Measurements from ENCODE around the gene ATP9A. TPM values are rescaled to one million over a fixed set of nuclear protein-coding genes. Genes with fewer than 3 reads are reported as not detected.

ATP9A gene
- polyA plus RNA-seq, 1 donor from 2014 or later = 56.1 TPM

GRCh38 chr20:51703400-51704287 is 64.5 kb downstream of the ATP9A start:
- H3K9me3 ChIP-seq (ENCODE audit: low read length) = no peaks in the 10 kb centered on the region
- H3K4me2 ChIP-seq (ENCODE audit: low read length) = no peak overlapping the region
- no peaks in the 10 kb centered on the region for H3K36me3 ChIP-seq (ENCODE audit: insufficient read depth, low read length)
- H3F3A ChIP-seq (ENCODE audit: insufficient read depth, low read length, poor library complexity, severe bottlenecking) = no peaks in the 10 kb centered on the region
- no peaks in the 10 kb centered on the region for H3K9me2 ChIP-seq (ENCODE audit: insufficient read depth, low read length)
- no peak overlapping the region for H3K9ac ChIP-seq (ENCODE audit: low read length)
- no peak overlapping the region for H2AFZ ChIP-seq (ENCODE audit: low read depth, low read length)
- H3K27ac ChIP-seq (ENCODE audit: low read length) = peak overlapping the region; percentile 42
- H4K20me1 ChIP-seq (ENCODE audit: insufficient read depth) = no peaks in the 10 kb centered on the region
- no peaks in the 10 kb centered on the region for H3K27me3 ChIP-seq (ENCODE audit: insufficient read depth, low read depth, low read length)
- peak overlapping the region; percentile 4 for H3K4me3 ChIP-seq (ENCODE audit: low read length)
- no peaks in the 10 kb centered on the region for H3K79me2 ChIP-seq (replicated peaks; ENCODE audit: insufficient read depth, low read length)
- TF ChIP-seq SMC3 (conservative IDR thresholded peaks at IDR 0.05; ENCODE audit: poor library complexity) (no peak), CTCF (IDR thresholded peaks at IDR 0.05; ENCODE audit: poor library complexity, severe bottlenecking) (no peak)

DNA sequence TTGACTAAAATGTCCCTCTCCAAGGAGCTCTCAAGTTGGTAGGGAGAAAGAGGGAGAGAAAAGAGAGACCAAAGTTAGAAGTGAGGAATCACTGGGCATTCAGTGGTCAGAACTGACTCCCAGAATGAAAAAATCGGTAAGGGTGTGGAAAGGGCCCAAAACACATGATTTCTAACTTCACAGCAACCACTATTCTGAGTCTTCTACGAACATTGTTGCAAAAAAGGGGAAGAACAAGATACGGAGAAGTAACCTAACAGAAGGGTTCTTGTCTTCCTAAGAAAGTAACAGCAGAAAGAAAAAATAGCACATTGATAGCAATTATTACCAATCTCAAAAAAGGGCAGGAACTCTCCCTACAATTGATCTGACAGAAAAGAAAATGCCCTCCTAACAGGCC is 65.6 kb downstream of the ATP9A start:
- Histone ChIP-seq H3K9ac (ENCODE audit: low read length) (no peak overlapping the region), H3F3A (ENCODE audit: insufficient read depth, low read length, poor library complexity, severe bottlenecking) (no peaks in the 10 kb centered on the region), H3K9me3 (ENCODE audit: low read length) (no peaks in the 10 kb centered on the region), H3K27me3 (ENCODE audit: insufficient read depth, low read depth, low read length) (no peaks in the 10 kb centered on the region), H3K79me2 (replicated peaks; ENCODE audit: insufficient read depth, low read length) (no peaks in the 10 kb centered on the region), H3K36me3 (ENCODE audit: insufficient read depth, low read length) (no peaks in the 10 kb centered on the region), H3K9me2 (ENCODE audit: insufficient read depth, low read length) (no peaks in the 10 kb centered on the region), H3K27ac (ENCODE audit: low read length) (no peak overlapping the region), H3K4me3 (ENCODE audit: low read length) (no peak overlapping the region), H4K20me1 (ENCODE audit: insufficient read depth) (no peaks in the 10 kb centered on the region), H3K4me2 (ENCODE audit: low read length) (no peak overlapping the region), H2AFZ (ENCODE audit: low read depth, low read length) (no peak overlapping the region)
- TF ChIP-seq CTCF (IDR thresholded peaks at IDR 0.05; ENCODE audit: poor library complexity, severe bottlenecking) = no peak
- no peak for TF ChIP-seq RAD21 (conservative IDR thresholded peaks at IDR 0.05)
- no peak for TF ChIP-seq POLR2AphosphoS5 (IDR thresholded peaks at IDR 0.05)
- no peak for TF ChIP-seq SMC3 (conservative IDR thresholded peaks at IDR 0.05; ENCODE audit: poor library complexity)
- no peak for TF ChIP-seq EP300 (conservative IDR thresholded peaks at IDR 0.05; ENCODE audit: poor library complexity, severe bottlenecking)
- TF ChIP-seq, protein P1, sequence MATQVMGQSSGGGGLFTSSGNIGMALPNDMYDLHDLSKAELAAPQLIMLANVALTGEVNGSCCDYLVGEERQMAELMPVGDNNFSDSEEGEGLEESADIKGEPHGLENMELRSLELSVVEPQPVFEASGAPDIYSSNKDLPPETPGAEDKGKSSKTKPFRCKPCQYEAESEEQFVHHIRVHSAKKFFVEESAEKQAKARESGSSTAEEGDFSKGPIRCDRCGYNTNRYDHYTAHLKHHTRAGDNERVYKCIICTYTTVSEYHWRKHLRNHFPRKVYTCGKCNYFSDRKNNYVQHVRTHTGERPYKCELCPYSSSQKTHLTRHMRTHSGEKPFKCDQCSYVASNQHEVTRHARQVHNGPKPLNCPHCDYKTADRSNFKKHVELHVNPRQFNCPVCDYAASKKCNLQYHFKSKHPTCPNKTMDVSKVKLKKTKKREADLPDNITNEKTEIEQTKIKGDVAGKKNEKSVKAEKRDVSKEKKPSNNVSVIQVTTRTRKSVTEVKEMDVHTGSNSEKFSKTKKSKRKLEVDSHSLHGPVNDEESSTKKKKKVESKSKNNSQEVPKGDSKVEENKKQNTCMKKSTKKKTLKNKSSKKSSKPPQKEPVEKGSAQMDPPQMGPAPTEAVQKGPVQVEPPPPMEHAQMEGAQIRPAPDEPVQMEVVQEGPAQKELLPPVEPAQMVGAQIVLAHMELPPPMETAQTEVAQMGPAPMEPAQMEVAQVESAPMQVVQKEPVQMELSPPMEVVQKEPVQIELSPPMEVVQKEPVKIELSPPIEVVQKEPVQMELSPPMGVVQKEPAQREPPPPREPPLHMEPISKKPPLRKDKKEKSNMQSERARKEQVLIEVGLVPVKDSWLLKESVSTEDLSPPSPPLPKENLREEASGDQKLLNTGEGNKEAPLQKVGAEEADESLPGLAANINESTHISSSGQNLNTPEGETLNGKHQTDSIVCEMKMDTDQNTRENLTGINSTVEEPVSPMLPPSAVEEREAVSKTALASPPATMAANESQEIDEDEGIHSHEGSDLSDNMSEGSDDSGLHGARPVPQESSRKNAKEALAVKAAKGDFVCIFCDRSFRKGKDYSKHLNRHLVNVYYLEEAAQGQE (IDR thresholded peaks at IDR 0.05; ENCODE audit: borderline replicate concordance) = no peak
- TF ChIP-seq TAF1 (IDR thresholded peaks at IDR 0.05; ENCODE audit: low read depth) = no peak
- TF ChIP-seq EZH2 (IDR thresholded peaks at IDR 0.05; ENCODE audit: borderline replicate concordance, insufficient read depth, low read length, poor library complexity, severe bottlenecking) = no peak
- TF ChIP-seq MXI1 (conservative IDR thresholded peaks at IDR 0.05; ENCODE audit: poor library complexity, severe bottlenecking) = no peak

Measured in neural cell (in vitro differentiated cells).